NCI-H510A treated with DMSO at 0.1 percent for 48 hours (cell line): ENCODE results near the gene RIMBP2.
"Not testable (repeated sequence)": the region's sequence is repeated elsewhere in the genome, so short reads cannot be mapped to it uniquely, and the experiment has no call there.

Experiments used
- DNase-seq: peaks from one replicate; lab custom pipeline; 2025; lab: John Stamatoyannopoulos, UW

RIMBP2 gene

GRCh38 chr12:130658145-130658911 lies 57.8 kb downstream of the RIMBP2 start:
- peak; percentile 62 for DNase-seq

GRCh38 chr12:130656411-130656810 lies 59.7 kb downstream of the RIMBP2 start:
- DNase-seq = no peak

- DNase-seq = no peak
Measured at GRCh38 chr12:130655881-130656280, 60.2 kb downstream of the RIMBP2 start.

- DNase-seq = no peak
Measured at GRCh38 chr12:130655010-130655409, 61.1 kb downstream of the RIMBP2 start.

GRCh38 chr12:130651188-130651959 lies 64.7 kb downstream of the RIMBP2 start:
- no peak for DNase-seq

- no peak for DNase-seq
Measured at GRCh38 chr12:130650131-130650530, 66.0 kb downstream of the RIMBP2 start.

GRCh38 chr12:130649101-130650045 lies 66.7 kb downstream of the RIMBP2 start:
- no peak for DNase-seq

- no peak for DNase-seq
Measured at GRCh38 chr12:130647814-130648213, 68.3 kb downstream of the RIMBP2 start.

- DNase-seq = peak; percentile 41
Measured at GRCh38 chr12:130646716-130647370, 69.3 kb downstream of the RIMBP2 start.

GRCh38 chr12:130646191-130646590 lies 69.9 kb downstream of the RIMBP2 start:
- not testable (repeated sequence) for DNase-seq

GRCh38 chr12:130645751-130646150 lies 70.3 kb downstream of the RIMBP2 start:
- peak; percentile 88 for DNase-seq

GRCh38 chr12:130644566-130644965 lies 71.5 kb downstream of the RIMBP2 start:
- DNase-seq = no peak

GRCh38 chr12:130644146-130644545 lies 72.0 kb downstream of the RIMBP2 start:
- DNase-seq = no peak

- no peak for DNase-seq
Measured at GRCh38 chr12:130642856-130643255, 73.2 kb downstream of the RIMBP2 start.

- DNase-seq = no peak
Measured at GRCh38 chr12:130641533-130642184, 74.4 kb downstream of the RIMBP2 start.

GRCh38 chr12:130640901-130641300 lies 75.2 kb downstream of the RIMBP2 start:
- no peak for DNase-seq

- DNase-seq = no peak
Measured at GRCh38 chr12:130640496-130640895, 75.6 kb downstream of the RIMBP2 start.

- DNase-seq = peak; percentile 50
Measured at GRCh38 chr12:130639476-130640424, 76.3 kb downstream of the RIMBP2 start.

GRCh38 chr12:130636370-130636769 lies 79.7 kb downstream of the RIMBP2 start:
- DNase-seq = no peak

- DNase-seq = peak; percentile 72
Measured at GRCh38 chr12:130634866-130635265, 81.2 kb downstream of the RIMBP2 start.
